Fibroblast of lung (primary cell): Measurements from ENCODE around the gene PIAS1.

Experiments
- CTCF ChIP-seq, 2 donors: IDR thresholded peaks in 1 of 2; conservative IDR thresholded peaks in 1 of 2; 1 replicate in 1 of 2; 2 replicates in 1 of 2; pipeline ENCODE4 v1.5.1; 2011 to 2012; ENCODE audit warnings: low read length in 2 of 2, control low read depth in 1 of 2, inconsistent platforms in 1 of 2, low read depth in 1 of 2, mild to moderate bottlenecking in 1 of 2
- EZH2 ChIP-seq: IDR thresholded peaks from 2 replicates; pipeline ENCODE4 v1.5.1; 2012; ENCODE audit warnings: low read length, control low read depth, mild to moderate bottlenecking; ENCODE audit errors: missing control alignments

- no peak for TF ChIP-seq EZH2
- TF ChIP-seq CTCF (conservative IDR thresholded peaks at IDR 0.05 in 1 of 2, IDR thresholded peaks at IDR 0.05 in 1 of 2; ENCODE audit: low read depth in 1 of 2, low read length in 2 of 2) = no peak
These were observed 1.7 kb upstream of the PIAS1 start for GRCh38 chr15:68052431-68052830.
